Left lung (tissue), 10 donors: ENCODE data around the gene SLC9A7. TPM values are rescaled to one million over a fixed set of nuclear protein-coding genes. Genes with fewer than 3 reads are reported as not detected.

Experiments
- ATAC-seq: fragments of 200-7000 bp; cut with Tn5 transposase; one replicate; pipeline ENCODE4 v1.9.1; 2020; ENCODE audit warnings: moderate library complexity
- DNase-seq, 4 donors: peaks; one replicate each; pipeline ENCODE4 v3.0.0-alpha.2; 2013 to 2020
- H3K27ac ChIP-seq, 2 donors: fragments of 200-600 bp; sonication (generic) in 1 of 2; one replicate each; pipeline versions ENCODE4 v1.5.0 to v1.8.0; 2020 to 2021
- H3K27me3 ChIP-seq, 2 donors: fragments of 200-600 bp; sonication (generic) in 1 of 2; one replicate each; pipeline versions ENCODE4 v1.5.0 to v1.8.0; 2020 to 2021
- H3K36me3 ChIP-seq, 2 donors: fragments of 200-600 bp; sonication (generic) in 1 of 2; one replicate each; pipeline versions ENCODE4 v1.5.0 to v1.8.0; 2020 to 2021
- H3K4me1 ChIP-seq, 2 donors: fragments of 200-600 bp; one replicate each; pipeline ENCODE4 v1.8.0; 2021
- H3K4me3 ChIP-seq, 2 donors: fragments of 200-600 bp; sonication (generic) in 1 of 2; one replicate each; pipeline versions ENCODE4 v1.5.0 to v1.8.0; 2020 to 2021; ENCODE audit warnings: mild to moderate bottlenecking in 1 of 2
- H3K9me3 ChIP-seq, 2 donors: fragments of 200-600 bp; sonication (generic) in 1 of 2; one replicate each; pipeline versions ENCODE4 v1.5.0 to v1.8.0; 2020 to 2021
- CTCF ChIP-seq, 2 donors: fragments of 200-600 bp; sonication (generic) in 1 of 2; IDR thresholded peaks; one replicate each; pipeline versions ENCODE4 v1.5.0 to v1.8.0; 2021; ENCODE audit warnings: antibody characterized with exemption in 2 of 2
- intact Hi-C, 2 donors: fragments of 100-400 bp; cut with DNase I; formaldehyde crosslinking; loops; one replicate each; pipeline versions ENCODE4 v1.11.2 to v1.14.2; 2022
- polyA plus RNA-seq, 6 donors: library from polyadenylated mRNA; unstranded; fragments of 120-200 nt; gene quantifications; one replicate each; pipeline ENCODE4 v1.2.1, GENCODE V29; 2013; ENCODE audit not compliant: insufficient read length in 6 of 6
- total RNA-seq, 2 donors: library from RNA; stranded (reverse); fragmentation: NEBNext Ultra II Directional; extraction: Animal tissue kit (Norgen Biotek cat#: 25700); gene quantifications; one replicate each; pipeline ENCODE4 v1.2.1, GENCODE V29; 2021
- donor health status: DM: no; HTN: yes; CAD: no.
- donor health status: DM: no; HTN: no; CAD: no.

The SLC9A7 gene
- total and polyA plus RNA-seq, 8 donors: 2.3 to 10.5 (median 3.2) TPM

GRCh38 chrX:46782034-46782433, 23.1 kb upstream of the SLC9A7 start:
- no peak for TF ChIP-seq CTCF (IDR thresholded peaks at IDR 0.05)
- no peak for ATAC-seq

GRCh38 chrX:46777971-46778810, 19.3 kb upstream of the SLC9A7 start:
- no peak for TF ChIP-seq CTCF (IDR thresholded peaks at IDR 0.05)
- intact Hi-C loops: no loop called here
- Histone ChIP-seq H3K27me3 (no peaks in the 10 kb centered on the region), H3K9me3 (no peaks in the 10 kb centered on the region), H3K36me3 (no peaks in the 10 kb centered on the region), H3K27ac (no peak overlapping the region), H3K4me3 (no peak overlapping the region), H3K4me1 (no peaks in the 10 kb centered on the region)
- ATAC-seq (peak; percentile 24), DNase-seq (peak in 2 of 4 donors; percentile 63 to 74)

More at GRCh38 chrX:46782034-46782433, 23.1 kb upstream of the SLC9A7 start:
- DNase-seq: no peak
- no peak overlapping the region for H3K4me3 ChIP-seq
- no peaks in the 10 kb centered on the region for H3K4me1 ChIP-seq
- intact Hi-C loops: no loop called here
- H3K36me3 ChIP-seq: no peaks in the 10 kb centered on the region
- H3K27ac ChIP-seq: no peak overlapping the region
- H3K9me3 ChIP-seq: no peaks in the 10 kb centered on the region
- no peaks in the 10 kb centered on the region for H3K27me3 ChIP-seq

- peaks cover 0 to 4% of the 10 kb centered on the region in 2 donors for H3K27me3 ChIP-seq
- no peaks in the 10 kb centered on the region for H3K4me1 ChIP-seq
- DNase-seq (no peak), ATAC-seq (no peak)
- no peak overlapping the region for H3K4me3 ChIP-seq
- no peak overlapping the region for H3K27ac ChIP-seq
- intact Hi-C loops: no loop called here
- H3K36me3 ChIP-seq: no peaks in the 10 kb centered on the region
- no peak for TF ChIP-seq CTCF (IDR thresholded peaks at IDR 0.05)
- no peaks in the 10 kb centered on the region for H3K9me3 ChIP-seq
These were observed 11.9 kb upstream of the SLC9A7 start for GRCh38 chrX:46770817-46771163.

- TF ChIP-seq CTCF (IDR thresholded peaks at IDR 0.05): no peak
- no peak for DNase-seq
- Histone ChIP-seq H3K27ac (no peak overlapping the region), H3K36me3 (no peaks in the 10 kb centered on the region), H3K27me3 (peaks cover 0 to 4% of the 10 kb centered on the region in 2 donors), H3K9me3 (no peaks in the 10 kb centered on the region), H3K4me3 (no peak overlapping the region), H3K4me1 (no peaks in the 10 kb centered on the region)
- intact Hi-C loops: no loop called here
- no peak for ATAC-seq
These were observed 11.3 kb upstream of the SLC9A7 start for GRCh38 chrX:46770000-46770816.

GRCh38 chrX:46762963-46763362, 4.0 kb upstream of the SLC9A7 start:
- no peak for DNase-seq
- H3K36me3 ChIP-seq: no peaks in the 10 kb centered on the region
- intact Hi-C loops: no loop called here
- H3K9me3 ChIP-seq: no peaks in the 10 kb centered on the region
- no peak overlapping the region for H3K27ac ChIP-seq
- ATAC-seq: no peak
- peaks cover 0 to 4% of the 10 kb centered on the region in 2 donors for H3K4me1 ChIP-seq
- no peak overlapping the region for H3K4me3 ChIP-seq
- H3K27me3 ChIP-seq: no peaks in the 10 kb centered on the region
- no peak for TF ChIP-seq CTCF (IDR thresholded peaks at IDR 0.05)
